KMS-11 (cell line): ENCODE results near the gene GCH1.
A peak's percentile ranks its signal among the peaks of the same experiment; 100 is the strongest.

ENCODE experiments used
- H2AFZ ChIP-seq: fragments of 200-600 bp; sonication (generic); 2 replicates; pipeline ENCODE4 v1.6.1; 2016; ENCODE audit warnings: antibody characterized with exemption, mixed run types, low read depth
- H3K27ac ChIP-seq: fragments of 200-600 bp; sonication (generic); 2 replicates; pipeline ENCODE4 v1.6.1; 2016; ENCODE audit warnings: mild to moderate bottlenecking, mixed run types
- H3K27me3 ChIP-seq: fragments of 200-600 bp; sonication (generic); 2 replicates; pipeline ENCODE4 v1.6.1; 2017; ENCODE audit warnings: mild to moderate bottlenecking, low read depth, mixed run types, moderate library complexity; ENCODE audit not compliant: insufficient read depth
- H3K36me3 ChIP-seq: fragments of 200-600 bp; sonication (generic); 2 replicates; pipeline ENCODE4 v1.6.1; 2017; ENCODE audit warnings: mild to moderate bottlenecking, mixed run types; ENCODE audit not compliant: insufficient read depth
- H3K4me1 ChIP-seq: fragments of 200-600 bp; sonication (generic); 2 replicates; pipeline ENCODE4 v1.6.1; 2016; ENCODE audit warnings: mild to moderate bottlenecking, low read depth, mixed run types; ENCODE audit not compliant: poor library complexity, severe bottlenecking
- H3K4me2 ChIP-seq: fragments of 200-600 bp; sonication (generic); 2 replicates; pipeline ENCODE4 v1.7.0; 2016; ENCODE audit warnings: mild to moderate bottlenecking, mixed run types
- H3K4me3 ChIP-seq: fragments of 200-600 bp; sonication (generic); IDR thresholded peaks from 2 replicates; pipeline ENCODE4 v1.6.1; 2017; ENCODE audit warnings: low read depth, low read length, mixed read lengths; ENCODE audit not compliant: insufficient read depth
- H3K79me2 ChIP-seq: fragments of 200-600 bp; sonication (generic); 2 replicates; pipeline ENCODE4 v1.6.1; 2016; ENCODE audit warnings: low read depth, mixed run types; ENCODE audit not compliant: insufficient read depth
- H3K9ac ChIP-seq: fragments of 200-600 bp; sonication (generic); 2 replicates; pipeline ENCODE4 v1.6.1; 2016; ENCODE audit warnings: mild to moderate bottlenecking, mixed run types
- H4K20me1 ChIP-seq: fragments of 200-600 bp; sonication (generic); 2 replicates; pipeline ENCODE4 v1.6.1; 2016; ENCODE audit warnings: mild to moderate bottlenecking, mixed run types; ENCODE audit not compliant: insufficient read depth
- CTCF ChIP-seq: fragments of 200-600 bp; sonication (generic); conservative IDR thresholded peaks from 2 replicates; pipeline ENCODE4 v1.6.1; 2017; ENCODE audit warnings: low read depth, mild to moderate bottlenecking, antibody characterized with exemption, low read length, moderate library complexity, mixed read lengths

The GCH1 gene

GRCh38 chr14:54902521-54903420 is at the start of gene GCH1:
GCH1 (minus strand) TSS chr14:54902826; CDS start chr14:54902663, 163 bp downstream.
- H3K4me2 ChIP-seq, result peak within 1 kb of the TSS; percentile 64
- no peak within 1 kb of the TSS for H3K4me3 ChIP-seq
- H2AFZ ChIP-seq, result peak within 1 kb of the TSS; percentile 76
- H3K36me3 ChIP-seq, result no peaks in the 10 kb centered on the region
- peak within 1 kb of the TSS; percentile 26; the same call in 1 of the 2 replicates for H3K27ac ChIP-seq
- H3K9ac ChIP-seq, result peak within 1 kb of the TSS; percentile 49
- H3K27me3 ChIP-seq, result no peaks in the 10 kb centered on the region
- peak; percentile 56; the same call in 1 of the 2 replicates for TF ChIP-seq CTCF
- H3K4me1 ChIP-seq, result peaks cover 39% of the 10 kb centered on the region
- H4K20me1 ChIP-seq, result no peaks in the 10 kb centered on the region
- H3K79me2 ChIP-seq, result no peaks in the 10 kb centered on the region

DNA sequence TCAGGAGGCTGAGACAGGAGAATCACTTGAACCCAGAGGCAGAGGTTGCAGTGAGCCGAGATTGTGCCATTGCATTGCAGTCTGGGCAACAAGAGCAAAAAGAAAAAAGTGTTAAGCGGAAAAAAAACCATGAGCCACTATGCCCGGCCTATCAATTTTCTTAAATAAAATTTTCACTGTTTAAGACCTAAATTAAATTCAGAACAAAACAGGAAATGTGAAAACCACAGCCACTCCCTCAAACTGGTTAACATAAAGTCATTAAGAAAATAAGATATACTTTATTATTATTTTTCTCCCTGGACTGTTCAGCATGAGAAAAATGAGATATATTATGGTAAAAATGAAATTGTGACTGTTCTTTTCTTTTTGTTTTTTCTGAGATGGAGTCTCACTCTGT is 44.6 kb upstream of the GCH1 start:
- no peak overlapping the region for H2AFZ ChIP-seq
- no peaks in the 10 kb centered on the region for H3K79me2 ChIP-seq
- no peak overlapping the region for H3K27ac ChIP-seq
- no peak for TF ChIP-seq CTCF
- H3K36me3 ChIP-seq, result no peaks in the 10 kb centered on the region
- no peak overlapping the region for H3K4me3 ChIP-seq
- no peaks in the 10 kb centered on the region for H3K4me1 ChIP-seq
- no peak overlapping the region for H3K4me2 ChIP-seq
- no peaks in the 10 kb centered on the region for H4K20me1 ChIP-seq
- H3K27me3 ChIP-seq, result no peaks in the 10 kb centered on the region
- no peak overlapping the region for H3K9ac ChIP-seq

GRCh38 chr14:54946500-54946899 is 43.9 kb upstream of the GCH1 start:
- no peak overlapping the region for H3K4me2 ChIP-seq

DNA sequence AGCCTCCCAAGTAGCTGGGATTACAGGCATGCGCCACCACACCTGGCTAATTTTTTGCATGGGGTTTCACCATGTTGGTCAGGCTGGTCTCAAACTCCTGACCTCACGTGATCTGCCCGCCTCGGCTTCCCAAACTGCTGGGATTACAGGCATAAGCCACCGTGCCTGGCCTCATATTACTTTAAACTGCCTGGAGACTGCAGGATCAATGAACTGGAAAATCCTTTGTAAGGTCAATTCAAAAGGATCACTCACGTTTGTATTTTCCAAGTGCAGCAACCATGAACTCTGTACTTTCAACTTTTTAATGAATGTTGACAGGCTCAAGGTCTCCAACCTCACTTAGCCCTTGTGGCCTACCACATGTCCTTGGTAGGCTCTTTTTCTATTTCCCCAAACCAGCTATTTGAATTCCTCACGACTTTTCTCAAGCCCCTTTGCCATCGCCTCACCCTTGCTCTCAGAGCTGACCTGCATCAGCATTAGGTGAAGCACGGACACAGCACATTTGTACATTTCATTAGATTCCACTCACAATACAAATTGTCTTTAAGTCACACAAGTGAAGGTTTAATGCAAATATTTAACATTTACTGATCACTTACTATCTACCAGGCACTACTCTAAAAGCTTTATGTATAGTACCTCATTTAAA is 42.2 kb upstream of the GCH1 start:
- no peak overlapping the region for H3K27ac ChIP-seq
- H3K4me2 ChIP-seq, result no peak overlapping the region
- H3K4me1 ChIP-seq, result no peaks in the 10 kb centered on the region
- no peaks in the 10 kb centered on the region for H3K79me2 ChIP-seq
- no peaks in the 10 kb centered on the region for H4K20me1 ChIP-seq
- no peak overlapping the region for H2AFZ ChIP-seq
- no peak for TF ChIP-seq CTCF
- no peaks in the 10 kb centered on the region for H3K36me3 ChIP-seq
- no peaks in the 10 kb centered on the region for H3K27me3 ChIP-seq
- H3K9ac ChIP-seq, result no peak overlapping the region
- H3K4me3 ChIP-seq, result no peak overlapping the region

More at GRCh38 chr14:54946500-54946899, 43.9 kb upstream of the GCH1 start:
- Histone ChIP-seq H3K4me3 (no peak overlapping the region), H4K20me1 (no peaks in the 10 kb centered on the region), H3K27me3 (no peaks in the 10 kb centered on the region), H3K4me1 (no peaks in the 10 kb centered on the region), H2AFZ (no peak overlapping the region), H3K9ac (no peak overlapping the region), H3K79me2 (no peaks in the 10 kb centered on the region), H3K27ac (no peak overlapping the region), H3K36me3 (no peaks in the 10 kb centered on the region)
- TF ChIP-seq CTCF, result no peak
